ENCODE data around the gene FOXP1. TPM values are rescaled to one million over a fixed set of nuclear protein-coding genes. Genes with fewer than 3 reads are reported as not detected.
A peak's percentile ranks its signal among the peaks of the same experiment; 100 is the strongest.

Gene FOXP1
- total RNA-seq, 1 donor from 2014 or later, result 107 TPM

DNA sequence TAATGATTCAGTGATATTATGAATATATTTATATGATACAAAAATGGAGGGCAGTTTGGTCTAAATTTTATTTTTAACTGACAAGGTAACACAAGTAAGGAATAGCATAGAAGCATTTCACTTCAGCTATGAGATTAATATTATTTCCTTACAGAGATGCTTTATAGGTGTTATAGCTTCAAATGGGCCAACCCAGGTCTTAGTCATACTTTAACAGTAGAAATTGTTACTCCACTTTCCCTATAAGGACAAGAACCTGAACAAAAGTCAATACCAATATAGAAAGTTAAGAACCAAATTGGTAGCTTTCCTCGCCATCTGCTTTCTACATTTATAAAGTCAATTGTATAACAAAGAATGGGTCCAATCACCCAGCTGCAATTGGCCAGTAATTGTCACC lies 570.6 kb downstream of the FOXP1 start:
- no peak overlapping the region for H3K4me3 Mint-ChIP-seq (ENCODE audit: unreplicated experiment)
- Histone ChIP-seq H2AFZ (ENCODE audit: low read depth, low read length) (no peak overlapping the region), H3K27ac (ENCODE audit: low read depth, low read length) (no peak overlapping the region), H4K20me1 (ENCODE audit: insufficient read depth, low read length) (peaks cover 27% of the 10 kb centered on the region), H3K27me3 (ENCODE audit: insufficient read depth, low read length) (no peaks in the 10 kb centered on the region), H3K9ac (ENCODE audit: low read length) (no peak overlapping the region), H3K36me3 (ENCODE audit: insufficient read depth, low read length) (peaks cover 18% of the 10 kb centered on the region), H3K79me2 (ENCODE audit: insufficient read depth, low read length) (peaks cover 76% of the 10 kb centered on the region), H3K4me2 (ENCODE audit: low read length) (no peak overlapping the region), H3K9me3 (ENCODE audit: insufficient read depth, low read depth, low read length) (no peaks in the 10 kb centered on the region), H3K4me3 (ENCODE audit: insufficient read depth, low read depth, low read length) (no peak overlapping the region), H3K4me1 (ENCODE audit: insufficient read depth, low read length) (peaks cover 6% of the 10 kb centered on the region)
- H3K9me3 Mint-ChIP-seq (ENCODE audit: unreplicated experiment), result peaks cover 2% of the 10 kb centered on the region
- no peak overlapping the region for H3K27ac Mint-ChIP-seq (ENCODE audit: unreplicated experiment)
- peaks cover 14% of the 10 kb centered on the region for H3K36me3 Mint-ChIP-seq (ENCODE audit: low read depth, unreplicated experiment)
- TF ChIP-seq, protein P1, sequence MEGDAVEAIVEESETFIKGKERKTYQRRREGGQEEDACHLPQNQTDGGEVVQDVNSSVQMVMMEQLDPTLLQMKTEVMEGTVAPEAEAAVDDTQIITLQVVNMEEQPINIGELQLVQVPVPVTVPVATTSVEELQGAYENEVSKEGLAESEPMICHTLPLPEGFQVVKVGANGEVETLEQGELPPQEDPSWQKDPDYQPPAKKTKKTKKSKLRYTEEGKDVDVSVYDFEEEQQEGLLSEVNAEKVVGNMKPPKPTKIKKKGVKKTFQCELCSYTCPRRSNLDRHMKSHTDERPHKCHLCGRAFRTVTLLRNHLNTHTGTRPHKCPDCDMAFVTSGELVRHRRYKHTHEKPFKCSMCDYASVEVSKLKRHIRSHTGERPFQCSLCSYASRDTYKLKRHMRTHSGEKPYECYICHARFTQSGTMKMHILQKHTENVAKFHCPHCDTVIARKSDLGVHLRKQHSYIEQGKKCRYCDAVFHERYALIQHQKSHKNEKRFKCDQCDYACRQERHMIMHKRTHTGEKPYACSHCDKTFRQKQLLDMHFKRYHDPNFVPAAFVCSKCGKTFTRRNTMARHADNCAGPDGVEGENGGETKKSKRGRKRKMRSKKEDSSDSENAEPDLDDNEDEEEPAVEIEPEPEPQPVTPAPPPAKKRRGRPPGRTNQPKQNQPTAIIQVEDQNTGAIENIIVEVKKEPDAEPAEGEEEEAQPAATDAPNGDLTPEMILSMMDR (IDR thresholded peaks at IDR 0.05; ENCODE audit: insufficient read depth, low read depth, low read length), result no peak
- TF ChIP-seq EZH2 (IDR thresholded peaks at IDR 0.05; ENCODE audit: insufficient read depth, low read length), result no peak
- no peak for FAIRE-seq
- peaks cover 12% of the 10 kb centered on the region for H3K4me1 Mint-ChIP-seq (ENCODE audit: low read depth, unreplicated experiment)
- no peaks in the 10 kb centered on the region for H3K27me3 Mint-ChIP-seq (ENCODE audit: low read depth, unreplicated experiment)
- DNase-seq (ENCODE audit: low read depth), result no peak

DNA sequence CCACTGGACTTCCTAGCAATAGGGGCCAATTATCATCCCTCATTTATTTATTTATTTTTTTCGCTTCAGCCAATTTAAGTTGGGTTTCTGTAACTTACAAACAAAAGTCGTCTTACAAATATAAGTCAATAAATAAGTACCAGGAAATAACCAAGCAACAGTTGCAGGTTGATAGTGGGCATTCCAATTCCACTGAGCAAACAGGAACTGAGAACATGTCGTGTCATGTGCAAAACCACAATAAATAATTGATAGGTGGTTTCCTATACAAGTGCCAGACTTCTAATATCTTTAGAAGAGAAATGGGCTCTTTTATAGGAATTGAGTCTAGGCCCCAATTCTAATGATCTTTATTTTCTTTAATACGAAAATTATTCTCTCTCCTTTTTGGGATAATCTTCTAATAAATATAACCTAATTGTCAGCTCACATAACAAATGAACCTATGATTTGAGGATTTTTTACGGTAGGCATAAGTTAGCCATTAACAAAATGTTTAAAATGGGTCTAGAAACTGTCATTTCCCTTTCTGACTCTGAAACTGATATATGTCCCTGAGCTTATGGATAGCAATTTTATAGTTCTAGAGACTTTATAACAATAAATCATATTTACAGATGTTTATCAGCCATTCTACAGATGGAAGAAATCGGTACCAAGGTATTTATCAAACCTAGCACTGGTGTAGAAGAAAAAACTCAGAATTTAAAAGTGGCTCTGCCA lies 571.8 kb downstream of the FOXP1 start:
- Histone ChIP-seq H3K36me3 (ENCODE audit: insufficient read depth, low read length) (peaks cover 20% of the 10 kb centered on the region), H3K4me3 (ENCODE audit: insufficient read depth, low read depth, low read length) (no peak overlapping the region), H3K9ac (ENCODE audit: low read length) (no peak overlapping the region), H3K4me1 (ENCODE audit: insufficient read depth, low read length) (peaks cover 15% of the 10 kb centered on the region), H3K79me2 (ENCODE audit: insufficient read depth, low read length) (peaks cover 78% of the 10 kb centered on the region), H4K20me1 (ENCODE audit: insufficient read depth, low read length) (peaks cover 32% of the 10 kb centered on the region), H2AFZ (ENCODE audit: low read depth, low read length) (no peak overlapping the region), H3K4me2 (ENCODE audit: low read length) (no peak overlapping the region), H3K9me3 (ENCODE audit: insufficient read depth, low read depth, low read length) (no peaks in the 10 kb centered on the region), H3K27ac (ENCODE audit: low read depth, low read length) (no peak overlapping the region), H3K27me3 (ENCODE audit: insufficient read depth, low read length) (no peaks in the 10 kb centered on the region)
- peaks cover 2% of the 10 kb centered on the region for H3K9me3 Mint-ChIP-seq (ENCODE audit: unreplicated experiment)
- no peak for TF ChIP-seq EZH2 (IDR thresholded peaks at IDR 0.05; ENCODE audit: insufficient read depth, low read length)
- TF ChIP-seq, protein P1 (IDR thresholded peaks at IDR 0.05; ENCODE audit: insufficient read depth, low read depth, low read length), result no peak
- H3K36me3 Mint-ChIP-seq (ENCODE audit: low read depth, unreplicated experiment), result peaks cover 14% of the 10 kb centered on the region
- FAIRE-seq (peak; percentile 13), DNase-seq (ENCODE audit: low read depth) (peak; percentile 67)
- no peak overlapping the region for H3K4me3 Mint-ChIP-seq (ENCODE audit: unreplicated experiment)
- peaks cover 20% of the 10 kb centered on the region for H3K4me1 Mint-ChIP-seq (ENCODE audit: low read depth, unreplicated experiment)
- H3K27me3 Mint-ChIP-seq (ENCODE audit: low read depth, unreplicated experiment), result no peaks in the 10 kb centered on the region
- no peak overlapping the region for H3K27ac Mint-ChIP-seq (ENCODE audit: unreplicated experiment)

Data from astrocyte (in vitro differentiated cells and primary cell).